22Rv1 (cell line): ENCODE measurements around the gene TINAG.

ENCODE experiments used
- H3K27ac ChIP-seq: fragments of 450-650 bp; 2 replicates; pipeline ENCODE4 v1.5.1; 2017
- CTCF ChIP-seq: fragments of 450-650 bp; IDR thresholded peaks from 2 replicates; pipeline ENCODE4 v1.5.1; 2017; ENCODE audit warnings: mild to moderate bottlenecking
- ZFX ChIP-seq: fragments of 450-650 bp; IDR thresholded peaks from 2 replicates; pipeline ENCODE4 v1.6.1; 2017; ENCODE audit warnings: antibody characterized with exemption, borderline replicate concordance

Gene TINAG

GRCh38 chr6:54426995-54427394 lies 118.8 kb downstream of the TINAG start:
- no peak overlapping the region for H3K27ac ChIP-seq
- no peak for TF ChIP-seq ZFX
- no peak for TF ChIP-seq CTCF

- TF ChIP-seq ZFX (no peak), CTCF (no peak)
- no peak overlapping the region for H3K27ac ChIP-seq
These were observed 119.2 kb downstream of the TINAG start for GRCh38 chr6:54427396-54427937.

- H3K27ac ChIP-seq: no peak overlapping the region
- no peak for TF ChIP-seq ZFX
- TF ChIP-seq CTCF: no peak
These were observed 120.2 kb downstream of the TINAG start for GRCh38 chr6:54428431-54428830.

GRCh38 chr6:54431466-54431865 lies 123.2 kb downstream of the TINAG start:
- no peak overlapping the region for H3K27ac ChIP-seq
- TF ChIP-seq CTCF (no peak), ZFX (no peak)
